H1 (cell line): Measurements from ENCODE around the gene MRI1.
"Not testable (repeated sequence)": the region's sequence is repeated elsewhere in the genome, so short reads cannot be mapped to it uniquely, and the experiment has no call there.

Experiments used
- CTCF ChIP-seq, 3 experiments: IDR thresholded peaks; 1 replicate in 2 of 3; 2 replicates in 1 of 3; pipeline versions ENCODE4 v1.5.1 to v1.6.1; 2011; ENCODE audit warnings: low read length in 3 of 3, mild to moderate bottlenecking in 3 of 3, inconsistent platforms in 2 of 3, low read depth in 1 of 3, moderate library complexity in 1 of 3; ENCODE audit not compliant: insufficient read depth in 1 of 3; ENCODE audit errors: control extremely low read depth in 1 of 3
- EZH2 ChIP-seq: fragments of 200-600 bp; sonication (generic); IDR thresholded peaks from 2 replicates; pipeline ENCODE4 v1.7.1; 2012; ENCODE audit warnings: low read depth, mild to moderate bottlenecking, moderate library complexity, low read length, inconsistent platforms; ENCODE audit not compliant: severe bottlenecking
- KDM1A ChIP-seq: fragments of 200-600, 300-600 bp; sonication (generic); IDR thresholded peaks from 2 replicates; pipeline ENCODE4 v1.7.1; 2016; ENCODE audit warnings: mild to moderate bottlenecking, low read length, borderline replicate concordance
- NANOG ChIP-seq: IDR thresholded peaks from 2 replicates; pipeline ENCODE4 v1.6.1; 2011; ENCODE audit warnings: low read length, low read depth, mild to moderate bottlenecking, inconsistent platforms; ENCODE audit not compliant: insufficient read depth, poor library complexity, severe bottlenecking
- RAD21 ChIP-seq, 2 experiments: IDR thresholded peaks in 1 of 2; conservative IDR thresholded peaks in 1 of 2; 2 replicates each; pipeline ENCODE4 v1.6.1; 2011; ENCODE audit warnings: low read depth in 2 of 2, low read length in 2 of 2, improper control_type of control experiment in 1 of 2, inconsistent platforms in 1 of 2, mild to moderate bottlenecking in 1 of 2, moderate library complexity in 1 of 2
- USF2 ChIP-seq: IDR thresholded peaks from 2 replicates; pipeline ENCODE4 v1.6.1; 2011; ENCODE audit warnings: low read length, improper control_type of control experiment
- YY1 ChIP-seq: IDR thresholded peaks from 2 replicates; pipeline ENCODE4 v1.6.1; 2011; ENCODE audit warnings: low read depth, mild to moderate bottlenecking, low read length

- TF ChIP-seq CTCF (IDR thresholded peaks at IDR 0.05; ENCODE audit: control extremely low read depth in 1 of 3, insufficient read depth in 1 of 3, low read depth in 1 of 3, low read length in 3 of 3); KDM1A; USF2; EZH2; YY1; RAD21 (IDR thresholded peaks at IDR 0.05 in 1 of 2, conservative IDR thresholded peaks at IDR 0.05 in 1 of 2; ENCODE audit: low read depth in 2 of 2, low read length in 2 of 2); NANOG: not testable (repeated sequence)
These were observed 10.7 kb upstream of the MRI1 start for GRCh38 chr19:13753622-13754021.
